MCF 10A (cell line): Measurements from ENCODE around the gene TAS2R41. TPM values are rescaled to one million over a fixed set of nuclear protein-coding genes. Genes with fewer than 3 reads are reported as not detected.

Experiments used
- BruUV-seq: library from RNA; stranded (reverse); fragments of 400-500 nt; replicated peaks from 2 replicates; lab custom pipeline; 2021; lab: Mats Ljungman, UMichigan
- CTCF ChIA-PET: fragments of 300-600 bp; sonication (Branson Sonifier 250); formaldehyde crosslinking; extraction: SDS; loops from one replicate; lab custom pipeline; 2021; ENCODE audit warnings: antibody characterized with exemption, inconsistent platforms; lab: Yijun Ruan, JAX
- POLR2A ChIA-PET: fragments of 300-600, 350-650 bp; sonication (Branson Sonifier 250); formaldehyde crosslinking; extraction: SDS; loops from one replicate; lab custom pipeline; 2020; ENCODE audit warnings: antibody characterized with exemption, inconsistent platforms; lab: Yijun Ruan, JAX
- DNase-seq: peaks from one replicate; pipeline ENCODE4 v3.0.0-alpha.2; 2018; ENCODE audit not compliant: unreplicated experiment
- H3K27ac Mint-ChIP-seq: one replicate; pipeline ENCODE4 v1.8.0; 2022; ENCODE audit warnings: mild to moderate bottlenecking, low read depth, mixed read lengths; ENCODE audit not compliant: unreplicated experiment
- H3K27me3 Mint-ChIP-seq: one replicate; pipeline ENCODE4 v1.8.0; 2022; ENCODE audit warnings: mixed read lengths; ENCODE audit not compliant: insufficient read depth, unreplicated experiment
- H3K36me3 Mint-ChIP-seq: one replicate; pipeline ENCODE4 v1.8.0; 2022; ENCODE audit warnings: mild to moderate bottlenecking, moderate library complexity, mixed read lengths; ENCODE audit not compliant: insufficient read depth, unreplicated experiment
- H3K4me1 Mint-ChIP-seq: one replicate; pipeline ENCODE4 v1.8.0; 2022; ENCODE audit warnings: mixed read lengths; ENCODE audit not compliant: insufficient read depth, unreplicated experiment
- H3K4me3 Mint-ChIP-seq: one replicate; pipeline ENCODE4 v1.8.0; 2022; ENCODE audit warnings: mild to moderate bottlenecking, moderate library complexity, mixed read lengths; ENCODE audit not compliant: unreplicated experiment
- H3K9me3 Mint-ChIP-seq: one replicate; pipeline ENCODE4 v1.8.0; 2022; ENCODE audit warnings: mixed read lengths; ENCODE audit not compliant: unreplicated experiment
- CTCF ChIP-seq: fragments of 200-600 bp; IDR thresholded peaks from one replicate; pipeline ENCODE4 v1.8.0; 2022; ENCODE audit warnings: antibody characterized with exemption, mild to moderate bottlenecking; ENCODE audit not compliant: unreplicated experiment
- intact Hi-C: fragments of 100-400 bp; cut with micrococcal nuclease; formaldehyde crosslinking; loops from 2 replicates; pipeline ENCODE4 v1.14.1; 2022
- total RNA-seq: library from RNA; stranded (reverse); gene quantifications from 2 replicates; pipeline ENCODE4 v1.2.3, GENCODE V29; 2022

Gene TAS2R41
- total RNA-seq, 1 experiment from 2014 or later: not detected

GRCh38 chr7:143455491-143455890 is 22.2 kb upstream of the TAS2R41 start:
- Mint-ChIP-seq H3K4me3 (no peak overlapping the region), H3K9me3 (no peaks in the 10 kb centered on the region), H3K4me1 (no peaks in the 10 kb centered on the region), H3K27me3 (peaks cover 38% of the 10 kb centered on the region), H3K36me3 (no peaks in the 10 kb centered on the region), H3K27ac (no peak overlapping the region)
- POLR2A ChIA-PET: interaction anchor here (1.1 kb wide), 1 partner anchor 15 kb away, joined by 3 read pairs; no protein-coding TSS in a partner anchor
- CTCF ChIA-PET: no interaction called here
- DNase-seq: no peak
- TF ChIP-seq CTCF: no peak
- no TSS peak for BruUV-seq
- intact Hi-C loops: no loop called here

GRCh38 chr7:143455942-143456341 is 21.7 kb upstream of the TAS2R41 start:
- no TSS peak for BruUV-seq
- Mint-ChIP-seq H3K4me3 (no peak overlapping the region), H3K27me3 (peaks cover 38% of the 10 kb centered on the region), H3K9me3 (no peaks in the 10 kb centered on the region), H3K36me3 (no peaks in the 10 kb centered on the region), H3K4me1 (no peaks in the 10 kb centered on the region), H3K27ac (no peak overlapping the region)
- intact Hi-C loops: no loop called here
- ChIA-PET CTCF (no interaction called here), POLR2A (no interaction called here)
- TF ChIP-seq CTCF: no peak
- no peak for DNase-seq

GRCh38 chr7:143456992-143457793 is 20.5 kb upstream of the TAS2R41 start:
- POLR2A ChIA-PET: no interaction called here
- no peak for TF ChIP-seq CTCF

GRCh38 chr7:143458263-143458662 is 19.4 kb upstream of the TAS2R41 start:
- ChIA-PET CTCF (no interaction called here), POLR2A (no interaction called here)
- no peak for TF ChIP-seq CTCF
- no peak for DNase-seq
- BruUV-seq: no TSS peak
- Mint-ChIP-seq H3K9me3 (no peaks in the 10 kb centered on the region), H3K27me3 (peaks cover 16% of the 10 kb centered on the region), H3K4me3 (no peak overlapping the region), H3K27ac (no peak overlapping the region), H3K36me3 (no peaks in the 10 kb centered on the region), H3K4me1 (no peaks in the 10 kb centered on the region)
- intact Hi-C loops: no loop called here

More at GRCh38 chr7:143456992-143457793, 20.5 kb upstream of the TAS2R41 start:
- no peaks in the 10 kb centered on the region for H3K9me3 Mint-ChIP-seq
- CTCF ChIA-PET: no interaction called here
- no peaks in the 10 kb centered on the region for H3K36me3 Mint-ChIP-seq
- intact Hi-C loops: no loop called here
- DNase-seq: no peak
- H3K27ac Mint-ChIP-seq: no peak overlapping the region
- peaks cover 27% of the 10 kb centered on the region for H3K27me3 Mint-ChIP-seq
- no TSS peak for BruUV-seq
- H3K4me1 Mint-ChIP-seq: no peaks in the 10 kb centered on the region
- no peak overlapping the region for H3K4me3 Mint-ChIP-seq
